K562 treated with DMSO at 1 percent for 12 hours (cell line): ENCODE measurements around the gene RASSF9. TPM values are rescaled to one million over a fixed set of nuclear protein-coding genes. Genes with fewer than 3 reads are reported as not detected.

Experiments
- total RNA-seq: library from RNA; unstranded; fragments of 300-600 nt; gene quantifications from 2 replicates; pipeline ENCODE4 v1.2.3, GENCODE V29; 2022; ENCODE audit not compliant: insufficient read depth

RASSF9 gene
- total RNA-seq: not detected in 2 replicates

GRCh38 chr12:85836197-85837090 is at the start of gene RASSF9:
Gene RASSF9, minus strand, starts transcription at chr12:85836409. Its CDS starts 208 bp downstream, at chr12:85836201.

GRCh38 chr12:85874031-85874461 is 37.8 kb upstream of the RASSF9 start, which contains the start of gene NTS:
Gene NTS, plus strand, starts transcription at chr12:85874295. Its CDS starts 109 bp downstream, at chr12:85874404.

Other genes starting within 250 kb of the RASSF9 start
- gene NTS, start 37.9 kb upstream of the RASSF9 start, total RNA-seq: not detected in 2 replicates